K562 (cell line): ENCODE results near the gene PPM1L. TPM values are rescaled to one million over a fixed set of nuclear protein-coding genes. Genes with fewer than 3 reads are reported as not detected.

Experiments used
- ATAC-seq: fragments of 200-7000 bp; cut with Tn5 transposase; 3 replicates; pipeline ENCODE4 v1.9.1; 2020; ENCODE audit warnings: moderate library complexity
- BruUV-seq: library from RNA; stranded (reverse); fragments of 400-500 nt; replicated peaks from 2 replicates; lab custom pipeline; 2021; lab: Mats Ljungman, UMichigan
- CTCF ChIA-PET: fragments of 300-600 bp; formaldehyde crosslinking; extraction: SDS; loops from one replicate; lab custom pipeline; 2021; ENCODE audit warnings: low intra/inter-chr PET ratio; lab: Yijun Ruan, JAX
- POLR2A ChIA-PET: fragments of 300-600, 350-650 bp; sonication (Branson Sonifier 250); formaldehyde crosslinking; extraction: SDS; loops from one replicate; lab custom pipeline; 2021; ENCODE audit warnings: antibody characterized with exemption, inconsistent platforms; lab: Yijun Ruan, JAX
- DNase-seq, 4 experiments: peaks; one replicate each; pipeline versions ENCODE4 v3.0.0 to v3.0.0-alpha.2; 2011 to 2018; ENCODE audit warnings: low spot score in 3 of 4, mixed read lengths in 3 of 4; ENCODE audit errors: extremely low read depth in 1 of 4
- FAIRE-seq: peaks from 2 replicates; lab custom pipeline; 2011; peaks lifted over from hg19 to GRCh38; lab: Jason Lieb, UNC
- H2AFZ ChIP-seq: 2 replicates; pipeline ENCODE4 v1.6.0; 2011; ENCODE audit warnings: low read depth, low read length, control low read depth, inconsistent platforms
- H3K27ac ChIP-seq: fragments of 200-600 bp; 3 replicates; pipeline ENCODE4 v1.8.0; 2011; ENCODE audit warnings: low read depth, mild to moderate bottlenecking, control low read depth, inconsistent platforms, low read length, moderate library complexity, mixed read lengths; ENCODE audit errors: extremely low read depth
- H3K27me3 ChIP-seq, 2 experiments: fragments of 300-600 bp in 1 of 2; 2 replicates in 1 of 2; 3 replicates in 1 of 2; pipeline versions ENCODE4 v1.6.0 to v1.8.0; 2011; ENCODE audit warnings: inconsistent platforms in 2 of 2, low read length in 2 of 2, mild to moderate bottlenecking in 1 of 2, mixed read lengths in 1 of 2, moderate library complexity in 1 of 2; ENCODE audit not compliant: control insufficient read depth in 2 of 2, insufficient read depth in 2 of 2
- H3K36me3 ChIP-seq: fragments of 300-600 bp; 3 replicates; pipeline ENCODE4 v1.8.0; 2011; ENCODE audit warnings: mild to moderate bottlenecking, low read length, inconsistent platforms; ENCODE audit not compliant: control insufficient read depth, insufficient read depth
- H3K4me1 ChIP-seq, 2 experiments: fragments of 200-600 bp in 1 of 2; replicated peaks in 1 of 2; 2 replicates in 1 of 2; 3 replicates in 1 of 2; pipeline versions ENCODE4 v1.5.1 to v1.8.0; 2011; ENCODE audit warnings: inconsistent platforms in 2 of 2, low read length in 2 of 2, mild to moderate bottlenecking in 1 of 2, mixed read lengths in 1 of 2, moderate library complexity in 1 of 2; ENCODE audit not compliant: control insufficient read depth in 2 of 2, insufficient read depth in 2 of 2
- H3K4me2 ChIP-seq: 2 replicates; pipeline ENCODE4 v1.6.1; 2011; ENCODE audit warnings: low read length, control low read depth, inconsistent platforms, mixed read lengths; ENCODE audit not compliant: insufficient read depth
- H3K4me3 ChIP-seq: fragments of 200-600 bp; sonication (generic), shearing (Covaris generic); 2 replicates; pipeline ENCODE4 v1.5.1; 2016; ENCODE audit warnings: control low read depth, inconsistent platforms
- H3K79me2 ChIP-seq: fragments of 200-600 bp; 3 replicates; pipeline ENCODE4 v1.8.0; 2011; ENCODE audit warnings: low read length, inconsistent platforms; ENCODE audit not compliant: control insufficient read depth, insufficient read depth
- H3K9ac ChIP-seq, 2 experiments: 2 replicates each; pipeline versions ENCODE4 v1.6.0 to v1.6.1; 2011; ENCODE audit warnings: low read depth in 2 of 2, low read length in 2 of 2, control low read depth in 1 of 2, inconsistent platforms in 1 of 2, mild to moderate bottlenecking in 1 of 2, mixed read lengths in 1 of 2; ENCODE audit not compliant: insufficient read depth in 1 of 2
- H3K9me1 ChIP-seq: one replicate; pipeline ENCODE4 v1.6.0; 2011; ENCODE audit warnings: inconsistent platforms, mild to moderate bottlenecking, low read length, moderate library complexity; ENCODE audit not compliant: control insufficient read depth, insufficient read depth
- H3K9me3 ChIP-seq: replicated peaks from 2 replicates; pipeline ENCODE4 v1.5.1; 2011; ENCODE audit warnings: low read depth, low read length, inconsistent platforms; ENCODE audit not compliant: control insufficient read depth, insufficient read depth
- H4K20me1 ChIP-seq: replicated peaks from 2 replicates; pipeline ENCODE4 v1.6.1; 2011; ENCODE audit warnings: low read length, inconsistent platforms, mixed read lengths; ENCODE audit not compliant: control insufficient read depth, insufficient read depth
- E2F3 ChIP-seq: fragments of 250-450 bp; sonication (Bioruptor Pico); IDR thresholded peaks from 2 replicates; pipeline ENCODE4 v1.4.0; 2020; ENCODE audit warnings: mild to moderate bottlenecking
- GTF2A2 ChIP-seq: IDR thresholded peaks from 2 replicates; pipeline ENCODE4 v1.6.1; 2016; ENCODE audit warnings: mild to moderate bottlenecking, missing genetic modification characterization, missing compliant biosample characterization
- IRF2 ChIP-seq: sonication (generic); formaldehyde crosslinking; IDR thresholded peaks from 2 replicates; pipeline ENCODE4 v1.8.1; 2022; ENCODE audit warnings: mild to moderate bottlenecking, missing genetic modification reagents
- MAFF ChIP-seq: IDR thresholded peaks from 2 replicates; pipeline ENCODE4 v1.6.1; 2012; ENCODE audit warnings: low read length, improper control_type of control experiment
- MAFG ChIP-seq: fragments of 450-650 bp; conservative IDR thresholded peaks from 2 replicates; pipeline ENCODE4 v1.6.1; 2016; ENCODE audit warnings: missing genetic modification characterization, missing compliant biosample characterization
- MAFK ChIP-seq: IDR thresholded peaks from 2 replicates; pipeline ENCODE4 v1.6.1; 2011; ENCODE audit warnings: low read length, improper control_type of control experiment
- MTF1 ChIP-seq: fragments of 250-450 bp; sonication (Bioruptor Pico); IDR thresholded peaks from 2 replicates; pipeline ENCODE4 v1.9.0; 2021; ENCODE audit warnings: moderate library complexity, mild to moderate bottlenecking, inconsistent platforms, borderline replicate concordance
- NR2F6 ChIP-seq: fragments of 450-650 bp; formaldehyde crosslinking; IDR thresholded peaks from 2 replicates; pipeline ENCODE4 v1.4.0; 2020; ENCODE audit warnings: mild to moderate bottlenecking
- POLR2AphosphoS5 ChIP-seq: IDR thresholded peaks from 2 replicates; pipeline ENCODE4 v1.6.1; 2011; ENCODE audit warnings: mild to moderate bottlenecking, low read depth, low read length, moderate library complexity; ENCODE audit not compliant: control insufficient read depth, insufficient read depth
- POU5F1 ChIP-seq: fragments of 150-350 bp; IDR thresholded peaks from 2 replicates; pipeline ENCODE4 v1.6.1; 2014; ENCODE audit warnings: borderline replicate concordance, low read length, low read depth, mild to moderate bottlenecking; ENCODE audit not compliant: partially characterized antibody
- RCOR1 ChIP-seq, 2 experiments: IDR thresholded peaks; 2 replicates each; pipeline ENCODE4 v1.6.1; 2012; ENCODE audit warnings: low read depth in 2 of 2, low read length in 2 of 2, borderline replicate concordance in 1 of 2, improper control_type of control experiment in 1 of 2
- RHOXF2B ChIP-seq: fragments of 250-450 bp; sonication (Bioruptor Pico); conservative IDR thresholded peaks from 2 replicates; pipeline ENCODE4 v1.5.1; 2021
- XRCC4 ChIP-seq: IDR thresholded peaks from one replicate; pipeline ENCODE4 v1.6.1; 2011; ENCODE audit not compliant: insufficient read depth, insufficient read length; ENCODE audit errors: extremely low read depth
- ZBTB7A ChIP-seq: IDR thresholded peaks from 2 replicates; pipeline ENCODE4 v1.6.1; 2011; ENCODE audit warnings: low read depth, mild to moderate bottlenecking, low read length, moderate library complexity, borderline replicate concordance; ENCODE audit not compliant: control insufficient read depth
- ZFP36 ChIP-seq: fragments of 150-350 bp; IDR thresholded peaks from 2 replicates; pipeline ENCODE4 v1.6.1; 2018; ENCODE audit warnings: low read length, low read depth; ENCODE audit not compliant: partially characterized antibody
- ZFX ChIP-seq: sonication (generic); formaldehyde crosslinking; IDR thresholded peaks from 2 replicates; pipeline ENCODE4 v1.8.0; 2022; ENCODE audit warnings: mild to moderate bottlenecking, missing genetic modification reagents, moderate library complexity
- ZNF143 ChIP-seq: sonication (generic); formaldehyde crosslinking; IDR thresholded peaks from 2 replicates; pipeline ENCODE4 v1.9.0; 2022; ENCODE audit warnings: mild to moderate bottlenecking, missing genetic modification reagents
- ZNF316 ChIP-seq: fragments of 450-650 bp; IDR thresholded peaks from 2 replicates; pipeline ENCODE4 v1.6.1; 2016
- ZNF778 ChIP-seq: fragments of 450-650 bp; formaldehyde crosslinking; IDR thresholded peaks from 2 replicates; pipeline ENCODE4 v1.4.0; 2020; ENCODE audit warnings: mild to moderate bottlenecking, moderate library complexity
- in situ Hi-C: fragments of 300-500 bp; cut with MboI; formaldehyde crosslinking; loops from 4 replicates; pipeline ENCODE4 v1.15.0; 2018; ENCODE audit warnings: inconsistent platforms, mixed read lengths
- intact Hi-C: fragments of 100-400 bp; cut with micrococcal nuclease; formaldehyde crosslinking; loops from 2 replicates; pipeline ENCODE4 v1.14.2; 2022
- polyA plus RNA-seq, 8 experiments: library from polyadenylated mRNA; depleted of rRNA in 4 of 8; stranded (reverse) in 5 of 8; unstranded in 3 of 8; fragments of >200 nt; fragmentation: Nextera tagmentation in 2 of 8; fragmentation: Illumina TruSeq in 1 of 8; extraction: Ambion mirVana in 2 of 8; extraction: Trizol in 1 of 8; gene quantifications; 2 replicates each; pipeline versions ENCODE4 v1.2.1 to v1.2.3, GENCODE V29; 2011 to 2014; ENCODE audit warnings: inconsistent platforms in 1 of 8, missing spikeins in 1 of 8
- total RNA-seq, 7 experiments: library from RNA; depleted of rRNA in 6 of 7; stranded (reverse); fragments of >200 nt in 6 of 7; fragmentation: Illumina TruSeq in 2 of 7; extraction: Trizol in 2 of 7; gene quantifications; 2 replicates each; pipeline versions ENCODE4 v1.2.1 to v1.2.3, GENCODE V29; 2011 to 2021; ENCODE audit warnings: low replicate concordance in 1 of 7
- TF ChIP-seq, protein P1 (sequence below), 2 experiments: fragments of 250-450 bp in 1 of 2; fragments of 450-650 bp in 1 of 2; sonication (Bioruptor Pico) in 1 of 2; IDR thresholded peaks; 2 replicates each; pipeline versions ENCODE4 v1.6.1 to v1.8.0; 2016 to 2021; ENCODE audit warnings: mild to moderate bottlenecking in 2 of 2, moderate library complexity in 2 of 2, missing compliant biosample characterization in 1 of 2, missing genetic modification characterization in 1 of 2
- TF ChIP-seq, protein P2 (sequence below): fragments of 450-650 bp; conservative IDR thresholded peaks from 2 replicates; pipeline ENCODE4 v1.6.1; 2016; ENCODE audit warnings: missing genetic modification characterization, low read depth, mild to moderate bottlenecking, missing compliant biosample characterization, moderate library complexity
- TF ChIP-seq, protein P3 (sequence below): sonication (generic); formaldehyde crosslinking; IDR thresholded peaks from 2 replicates; pipeline ENCODE4 v1.8.1; 2023; ENCODE audit warnings: mild to moderate bottlenecking, missing genetic modification reagents

PPM1L gene
- total and polyA plus RNA-seq, 9 of the 15 experiments (the other 6 are each of a cell fraction or from before 2014, with no cell fraction given) = 0.01 to 0.41 (median 0.14) TPM

DNA sequence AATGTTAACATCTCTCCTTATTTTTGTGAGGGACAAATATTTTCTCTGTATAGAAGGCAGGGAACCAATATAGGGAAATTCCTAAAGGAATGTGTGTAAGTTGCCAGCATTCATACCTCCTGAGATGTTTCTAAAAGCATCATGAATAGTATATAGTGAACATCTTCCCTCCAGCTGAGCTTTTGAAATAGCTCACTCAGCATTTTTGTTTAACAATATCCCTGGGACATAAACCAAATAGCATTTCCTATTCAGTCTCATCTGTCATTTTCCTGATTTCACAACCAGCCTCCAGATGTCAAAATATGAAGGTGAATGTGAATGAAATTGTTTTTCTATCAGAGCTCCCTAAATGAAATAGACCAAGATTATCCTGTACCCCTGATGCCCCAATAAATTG lies 137.2 kb downstream of the PPM1L start:
- ChIA-PET CTCF (no interaction called here), POLR2A (interaction anchor here (1.2 kb wide), 1 partner anchor 9 kb away, joined by 3 read pairs; no protein-coding TSS in a partner anchor)
- no peak overlapping the region for H3K27ac ChIP-seq
- no peaks in the 10 kb centered on the region for H3K27me3 ChIP-seq
- H3K36me3 ChIP-seq = no peaks in the 10 kb centered on the region
- in situ Hi-C loops = no loop called here
- no peak overlapping the region for H3K9ac ChIP-seq
- no peaks in the 10 kb centered on the region for H3K4me1 ChIP-seq
- no peak overlapping the region for H3K4me2 ChIP-seq
- no peaks in the 10 kb centered on the region for H4K20me1 ChIP-seq
- BruUV-seq = no TSS peak
- intact Hi-C loops = no loop called here
- no peak overlapping the region for H3K4me3 ChIP-seq
- H3K9me1 ChIP-seq = no peaks in the 10 kb centered on the region
- FAIRE-seq = no peak
- ATAC-seq = no peak
- no peaks in the 10 kb centered on the region for H3K9me3 ChIP-seq
- DNase-seq = no peak
- H2AFZ ChIP-seq = no peak overlapping the region
- no peaks in the 10 kb centered on the region for H3K79me2 ChIP-seq
- TF ChIP-seq, protein P1, sequence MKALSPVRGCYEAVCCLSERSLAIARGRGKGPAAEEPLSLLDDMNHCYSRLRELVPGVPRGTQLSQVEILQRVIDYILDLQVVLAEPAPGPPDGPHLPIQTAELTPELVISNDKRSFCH (CRISPR knock-in tag; IDR thresholded peaks at IDR 0.05) = no peak
- TF ChIP-seq, protein P1 (tag; IDR thresholded peaks at IDR 0.05) = no peak
- TF ChIP-seq MTF1 (CRISPR knock-in tag) (no peak), POLR2AphosphoS5 (no peak), ZFP36 (no peak), ZNF316 (peak; percentile 88), MAFG (tag) (peak; percentile 80), MAFF (peak; percentile 88), MAFK (peak; percentile 88), IRF2 (CRISPR knock-in tag) (no peak), POU5F1 (no peak), ZFX (CRISPR knock-in tag) (no peak), ZNF778 (CRISPR knock-in tag) (no peak), ZNF143 (CRISPR knock-in tag) (no peak), NR2F6 (CRISPR knock-in tag) (no peak), GTF2A2 (tag) (no peak), RHOXF2B (CRISPR knock-in tag) (no peak), ZBTB7A (no peak), RCOR1 (IDR thresholded peaks at IDR 0.05; ENCODE audit: borderline replicate concordance in 1 of 2, low read depth in 2 of 2, low read length in 2 of 2) (no peak), XRCC4 (no peak), E2F3 (no peak)
- TF ChIP-seq, protein P2, sequence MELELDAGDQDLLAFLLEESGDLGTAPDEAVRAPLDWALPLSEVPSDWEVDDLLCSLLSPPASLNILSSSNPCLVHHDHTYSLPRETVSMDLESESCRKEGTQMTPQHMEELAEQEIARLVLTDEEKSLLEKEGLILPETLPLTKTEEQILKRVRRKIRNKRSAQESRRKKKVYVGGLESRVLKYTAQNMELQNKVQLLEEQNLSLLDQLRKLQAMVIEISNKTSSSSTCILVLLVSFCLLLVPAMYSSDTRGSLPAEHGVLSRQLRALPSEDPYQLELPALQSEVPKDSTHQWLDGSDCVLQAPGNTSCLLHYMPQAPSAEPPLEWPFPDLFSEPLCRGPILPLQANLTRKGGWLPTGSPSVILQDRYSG (tag) = no peak
- TF ChIP-seq, protein P3, sequence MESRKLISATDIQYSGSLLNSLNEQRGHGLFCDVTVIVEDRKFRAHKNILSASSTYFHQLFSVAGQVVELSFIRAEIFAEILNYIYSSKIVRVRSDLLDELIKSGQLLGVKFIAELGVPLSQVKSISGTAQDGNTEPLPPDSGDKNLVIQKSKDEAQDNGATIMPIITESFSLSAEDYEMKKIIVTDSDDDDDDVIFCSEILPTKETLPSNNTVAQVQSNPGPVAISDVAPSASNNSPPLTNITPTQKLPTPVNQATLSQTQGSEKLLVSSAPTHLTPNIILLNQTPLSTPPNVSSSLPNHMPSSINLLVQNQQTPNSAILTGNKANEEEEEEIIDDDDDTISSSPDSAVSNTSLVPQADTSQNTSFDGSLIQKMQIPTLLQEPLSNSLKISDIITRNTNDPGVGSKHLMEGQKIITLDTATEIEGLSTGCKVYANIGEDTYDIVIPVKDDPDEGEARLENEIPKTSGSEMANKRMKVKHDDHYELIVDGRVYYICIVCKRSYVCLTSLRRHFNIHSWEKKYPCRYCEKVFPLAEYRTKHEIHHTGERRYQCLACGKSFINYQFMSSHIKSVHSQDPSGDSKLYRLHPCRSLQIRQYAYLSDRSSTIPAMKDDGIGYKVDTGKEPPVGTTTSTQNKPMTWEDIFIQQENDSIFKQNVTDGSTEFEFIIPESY (CRISPR knock-in tag) = no peak
